HEK293 (cell line): Measurements from ENCODE around the gene GPHA2.

Experiments used
- CTCF ChIP-seq: fragments of 450-650 bp; formaldehyde crosslinking; IDR thresholded peaks from 2 replicates; pipeline ENCODE4 v1.5.1; 2016; ENCODE audit warnings: missing biosample characterization, missing genetic modification characterization
- KLF10 ChIP-seq: fragments of 450-650 bp; IDR thresholded peaks from 2 replicates; pipeline ENCODE4 v1.5.1; 2018; ENCODE audit warnings: missing biosample characterization, mild to moderate bottlenecking, missing genetic modification characterization
- PBX3 ChIP-seq: sonication (generic); formaldehyde crosslinking; IDR thresholded peaks from 2 replicates; pipeline ENCODE4 v1.8.1; 2022; ENCODE audit warnings: mild to moderate bottlenecking, moderate library complexity, missing genetic modification reagents
- REST ChIP-seq: fragments of 450-650 bp; formaldehyde crosslinking; IDR thresholded peaks from 2 replicates; pipeline ENCODE4 v1.5.1; 2016; ENCODE audit warnings: missing biosample characterization, missing genetic modification characterization
- SP2 ChIP-seq: fragments of 450-650 bp; formaldehyde crosslinking; IDR thresholded peaks from 2 replicates; pipeline ENCODE4 v1.5.1; 2016; ENCODE audit warnings: missing biosample characterization, missing genetic modification characterization
- TCF7L2 ChIP-seq: IDR thresholded peaks from 2 replicates; pipeline ENCODE4 v1.6.1; 2011; ENCODE audit warnings: low read depth, mild to moderate bottlenecking, inconsistent platforms, low read length, moderate library complexity, borderline replicate concordance
- TRIM28 ChIP-seq: IDR thresholded peaks from 2 replicates; pipeline ENCODE4 v1.6.1; 2011; ENCODE audit warnings: low read length, control low read depth, borderline replicate concordance
- ZNF132 ChIP-seq: fragments of 450-650 bp; formaldehyde crosslinking; IDR thresholded peaks from 2 replicates; pipeline ENCODE4 v1.5.1; 2017; ENCODE audit warnings: missing biosample characterization, missing genetic modification characterization, borderline replicate concordance
- ZNF24 ChIP-seq: fragments of 450-650 bp; formaldehyde crosslinking; IDR thresholded peaks from 2 replicates; pipeline ENCODE4 v1.5.1; 2016; ENCODE audit warnings: missing biosample characterization, missing genetic modification characterization
- ZNF423 ChIP-seq: fragments of 450-650 bp; formaldehyde crosslinking; IDR thresholded peaks from 2 replicates; pipeline ENCODE4 v1.5.1; 2016; ENCODE audit warnings: missing biosample characterization, missing genetic modification characterization
- ZNF654 ChIP-seq: fragments of 450-650 bp; formaldehyde crosslinking; IDR thresholded peaks from 2 replicates; pipeline ENCODE4 v1.5.1; 2016; ENCODE audit warnings: low read depth, missing biosample characterization, missing genetic modification characterization
- ZNF791 ChIP-seq: fragments of 450-650 bp; formaldehyde crosslinking; IDR thresholded peaks from 2 replicates; pipeline ENCODE4 v1.5.1; 2016; ENCODE audit warnings: missing biosample characterization, missing genetic modification characterization
- ZNF830 ChIP-seq: fragments of 450-650 bp; IDR thresholded peaks from 2 replicates; pipeline ENCODE4 v1.5.0; 2018; ENCODE audit warnings: missing biosample characterization, missing genetic modification characterization, low read depth, mild to moderate bottlenecking, moderate library complexity

- TF ChIP-seq SP2 (tag by site-specific recombination): no peak
- TF ChIP-seq TCF7L2: no peak
- TF ChIP-seq ZNF24: no peak
- no peak for TF ChIP-seq ZNF791 (tag by site-specific recombination)
- TF ChIP-seq CTCF: no peak
- TF ChIP-seq TRIM28: no peak
- TF ChIP-seq ZNF830: no peak
- no peak for TF ChIP-seq ZNF654
- TF ChIP-seq ZNF423 (tag by site-specific recombination): no peak
- no peak for TF ChIP-seq KLF10
- TF ChIP-seq REST (tag by site-specific recombination): no peak
- no peak for TF ChIP-seq ZNF132 (tag by site-specific recombination)
- TF ChIP-seq PBX3 (CRISPR knock-in tag): no peak
Measured at GRCh38 chr11:64900774-64901173, 34.9 kb downstream of the GPHA2 start.
